Calu3 (cell line): ENCODE data around the gene ALDH7A1. TPM values are rescaled to one million over a fixed set of nuclear protein-coding genes. Genes with fewer than 3 reads are reported as not detected.

Experiments used
- BruUV-seq: library from RNA; stranded (reverse); fragments of 400-500 nt; replicated peaks from 2 replicates; lab custom pipeline; 2021; lab: Mats Ljungman, UMichigan
- CTCF ChIA-PET: fragments of 300-600 bp; sonication (Branson Sonifier 250); formaldehyde crosslinking; loops from one replicate; lab custom pipeline; 2022; ENCODE audit warnings: antibody characterized with exemption; lab: Charles Lee
- DNase-seq: peaks from one replicate; pipeline ENCODE4 v3.0.0; 2022
- H3K27ac Mint-ChIP-seq: one replicate; pipeline ENCODE4 v1.8.0; 2022; ENCODE audit warnings: mixed read lengths; ENCODE audit not compliant: unreplicated experiment
- H3K27me3 Mint-ChIP-seq: one replicate; pipeline ENCODE4 v1.8.0; 2022; ENCODE audit warnings: mixed read lengths; ENCODE audit not compliant: unreplicated experiment
- H3K36me3 Mint-ChIP-seq: one replicate; pipeline ENCODE4 v1.8.0; 2022; ENCODE audit warnings: mild to moderate bottlenecking, moderate library complexity, mixed read lengths; ENCODE audit not compliant: insufficient read depth, unreplicated experiment
- H3K4me1 Mint-ChIP-seq: one replicate; pipeline ENCODE4 v1.8.0; 2022; ENCODE audit warnings: mild to moderate bottlenecking, low read depth, mixed read lengths; ENCODE audit not compliant: unreplicated experiment
- H3K4me3 Mint-ChIP-seq: one replicate; pipeline ENCODE4 v1.8.0; 2022; ENCODE audit warnings: mild to moderate bottlenecking, low read depth, moderate library complexity, mixed read lengths; ENCODE audit not compliant: unreplicated experiment
- H3K9me3 Mint-ChIP-seq: one replicate; pipeline ENCODE4 v1.8.0; 2022; ENCODE audit warnings: low read depth, mixed read lengths; ENCODE audit not compliant: unreplicated experiment
- intact Hi-C: fragments of 100-400 bp; cut with micrococcal nuclease; formaldehyde crosslinking; loops from one replicate; pipeline ENCODE4 v1.10.0; 2022; ENCODE audit not compliant: unreplicated experiment
- total RNA-seq: library from RNA; stranded (reverse); gene quantifications from 2 replicates; pipeline ENCODE4 v1.2.3, GENCODE V29; 2022
- TF ChIP-seq, protein P1 (sequence below): fragments of 200-600 bp; IDR thresholded peaks from one replicate; pipeline ENCODE4 v1.8.0; 2022; ENCODE audit warnings: antibody characterized with exemption; ENCODE audit not compliant: unreplicated experiment

ALDH7A1 gene
- total RNA-seq, 1 experiment from 2014 or later: 108 TPM

- peaks cover 6% of the 10 kb centered on the region for H3K4me1 Mint-ChIP-seq
- DNase-seq: no peak
- intact Hi-C loops: no loop called here
- H3K27me3 Mint-ChIP-seq: no peaks in the 10 kb centered on the region
- H3K9me3 Mint-ChIP-seq: no peaks in the 10 kb centered on the region
- H3K27ac Mint-ChIP-seq: no peak overlapping the region
- no TSS peak for BruUV-seq
- TF ChIP-seq, protein P1, sequence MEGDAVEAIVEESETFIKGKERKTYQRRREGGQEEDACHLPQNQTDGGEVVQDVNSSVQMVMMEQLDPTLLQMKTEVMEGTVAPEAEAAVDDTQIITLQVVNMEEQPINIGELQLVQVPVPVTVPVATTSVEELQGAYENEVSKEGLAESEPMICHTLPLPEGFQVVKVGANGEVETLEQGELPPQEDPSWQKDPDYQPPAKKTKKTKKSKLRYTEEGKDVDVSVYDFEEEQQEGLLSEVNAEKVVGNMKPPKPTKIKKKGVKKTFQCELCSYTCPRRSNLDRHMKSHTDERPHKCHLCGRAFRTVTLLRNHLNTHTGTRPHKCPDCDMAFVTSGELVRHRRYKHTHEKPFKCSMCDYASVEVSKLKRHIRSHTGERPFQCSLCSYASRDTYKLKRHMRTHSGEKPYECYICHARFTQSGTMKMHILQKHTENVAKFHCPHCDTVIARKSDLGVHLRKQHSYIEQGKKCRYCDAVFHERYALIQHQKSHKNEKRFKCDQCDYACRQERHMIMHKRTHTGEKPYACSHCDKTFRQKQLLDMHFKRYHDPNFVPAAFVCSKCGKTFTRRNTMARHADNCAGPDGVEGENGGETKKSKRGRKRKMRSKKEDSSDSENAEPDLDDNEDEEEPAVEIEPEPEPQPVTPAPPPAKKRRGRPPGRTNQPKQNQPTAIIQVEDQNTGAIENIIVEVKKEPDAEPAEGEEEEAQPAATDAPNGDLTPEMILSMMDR: no peak
- no peaks in the 10 kb centered on the region for H3K36me3 Mint-ChIP-seq
- CTCF ChIA-PET: interaction anchor here (0.5 kb wide), 1 partner anchor 23 kb away, joined by 3 read pairs; no protein-coding TSS in a partner anchor
- no peak overlapping the region for H3K4me3 Mint-ChIP-seq
These were observed 78.9 kb downstream of the ALDH7A1 start for GRCh38 chr5:126516133-126516532.

GRCh38 chr5:126515337-126515736, 79.7 kb downstream of the ALDH7A1 start:
- intact Hi-C loops: no loop called here
- Mint-ChIP-seq H3K4me1 (peaks cover 6% of the 10 kb centered on the region), H3K36me3 (no peaks in the 10 kb centered on the region), H3K27me3 (no peaks in the 10 kb centered on the region), H3K27ac (no peak overlapping the region), H3K9me3 (no peaks in the 10 kb centered on the region), H3K4me3 (no peak overlapping the region)
- BruUV-seq: no TSS peak
- TF ChIP-seq, protein P1: no peak
- DNase-seq: no peak
- CTCF ChIA-PET: no interaction called here

GRCh38 chr5:126514558-126515141, 80.4 kb downstream of the ALDH7A1 start:
- intact Hi-C loops: no loop called here
- Mint-ChIP-seq H3K27me3 (no peaks in the 10 kb centered on the region), H3K36me3 (no peaks in the 10 kb centered on the region), H3K4me1 (peaks cover 6% of the 10 kb centered on the region), H3K9me3 (no peaks in the 10 kb centered on the region), H3K27ac (no peak overlapping the region), H3K4me3 (no peak overlapping the region)
- no peak for DNase-seq
- CTCF ChIA-PET: no interaction called here
- TF ChIP-seq, protein P1: no peak
- BruUV-seq: no TSS peak

DNA sequence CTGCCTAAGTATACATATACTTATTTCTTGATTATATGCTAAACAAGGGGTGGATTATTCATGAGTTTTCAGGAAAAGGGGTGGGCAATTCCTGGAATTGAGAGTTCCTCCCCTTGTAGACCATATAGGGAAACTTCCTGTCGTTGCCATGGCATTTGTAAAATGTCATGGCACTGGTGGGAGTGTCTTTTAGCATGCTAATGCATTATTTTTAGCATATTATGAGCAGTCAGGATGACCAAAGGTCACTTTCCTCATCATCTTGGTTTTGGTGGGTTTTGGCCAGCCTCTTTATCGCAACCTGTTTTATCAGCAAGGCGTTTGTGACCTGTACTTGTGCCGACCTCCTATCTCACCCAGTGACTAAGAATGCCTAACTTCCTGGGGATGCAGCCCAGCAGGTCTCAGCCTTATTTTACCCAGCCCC, 80.9 kb downstream of the ALDH7A1 start:
- TF ChIP-seq, protein P1: no peak
- CTCF ChIA-PET: no interaction called here
- no peak overlapping the region for H3K27ac Mint-ChIP-seq
- no peak for DNase-seq
- BruUV-seq: no TSS peak
- no peaks in the 10 kb centered on the region for H3K36me3 Mint-ChIP-seq
- H3K4me3 Mint-ChIP-seq: no peak overlapping the region
- H3K9me3 Mint-ChIP-seq: no peaks in the 10 kb centered on the region
- peaks cover 7% of the 10 kb centered on the region for H3K4me1 Mint-ChIP-seq
- H3K27me3 Mint-ChIP-seq: no peaks in the 10 kb centered on the region
- intact Hi-C loops: no loop called here
